NOMO-1 treated with dmso at 0.1 percent for 144 hours (cell line): ENCODE measurements around the gene CD300E.
"Not testable (repeated sequence)": the region's sequence is repeated elsewhere in the genome, so short reads cannot be mapped to it uniquely, and the experiment has no call there.

Source experiments
- DNase-seq: peaks from one replicate; lab custom pipeline; 2025; ENCODE audit not compliant: unreplicated experiment; lab: John Stamatoyannopoulos, UW

The CD300E gene

GRCh38 chr17:74636541-74637085, 13.1 kb upstream of the CD300E start:
- not testable (repeated sequence) for DNase-seq

- DNase-seq = no peak
These were observed 11.9 kb upstream of the CD300E start for GRCh38 chr17:74635418-74635817.

DNA sequence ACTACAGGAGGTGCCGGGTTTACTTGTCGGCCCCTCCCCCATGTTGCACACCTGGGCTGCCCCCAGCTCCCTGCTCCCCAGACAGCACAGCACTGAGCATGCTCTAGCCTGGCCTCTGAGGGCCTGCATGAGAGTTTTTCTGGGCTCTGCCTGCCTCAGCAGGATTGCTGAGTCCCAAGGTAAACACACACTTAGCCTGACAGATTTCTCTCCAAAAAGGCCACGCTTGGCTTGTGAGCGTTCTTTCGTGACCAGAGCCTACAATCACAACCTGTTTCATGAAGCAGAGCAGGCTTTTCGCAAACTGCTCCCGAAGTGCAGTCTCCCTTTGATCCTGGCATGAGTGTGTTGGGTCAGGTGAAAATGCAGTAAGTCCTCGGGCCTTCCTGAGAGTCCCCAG, 9.8 kb upstream of the CD300E start:
- no peak for DNase-seq

DNA sequence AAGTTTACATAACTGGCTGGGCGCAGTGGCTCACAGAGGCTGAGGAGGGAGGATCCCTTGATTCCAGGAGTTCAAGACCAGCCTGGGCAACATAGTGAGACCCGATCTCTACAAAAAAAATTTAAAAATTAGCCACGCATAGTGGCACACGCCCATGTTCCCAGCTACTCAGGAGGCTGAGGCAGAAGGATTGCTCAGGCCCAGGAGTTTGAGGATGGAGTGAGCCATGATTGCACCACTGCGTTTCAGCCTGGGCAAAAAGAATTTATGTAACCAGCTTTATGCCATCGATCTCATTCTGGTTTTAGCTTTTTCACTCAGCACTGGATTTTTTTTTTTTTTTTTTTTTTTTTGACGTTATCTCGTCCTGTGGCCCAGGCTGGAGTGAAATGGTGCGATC, 9.1 kb upstream of the CD300E start:
- no peak for DNase-seq

DNA sequence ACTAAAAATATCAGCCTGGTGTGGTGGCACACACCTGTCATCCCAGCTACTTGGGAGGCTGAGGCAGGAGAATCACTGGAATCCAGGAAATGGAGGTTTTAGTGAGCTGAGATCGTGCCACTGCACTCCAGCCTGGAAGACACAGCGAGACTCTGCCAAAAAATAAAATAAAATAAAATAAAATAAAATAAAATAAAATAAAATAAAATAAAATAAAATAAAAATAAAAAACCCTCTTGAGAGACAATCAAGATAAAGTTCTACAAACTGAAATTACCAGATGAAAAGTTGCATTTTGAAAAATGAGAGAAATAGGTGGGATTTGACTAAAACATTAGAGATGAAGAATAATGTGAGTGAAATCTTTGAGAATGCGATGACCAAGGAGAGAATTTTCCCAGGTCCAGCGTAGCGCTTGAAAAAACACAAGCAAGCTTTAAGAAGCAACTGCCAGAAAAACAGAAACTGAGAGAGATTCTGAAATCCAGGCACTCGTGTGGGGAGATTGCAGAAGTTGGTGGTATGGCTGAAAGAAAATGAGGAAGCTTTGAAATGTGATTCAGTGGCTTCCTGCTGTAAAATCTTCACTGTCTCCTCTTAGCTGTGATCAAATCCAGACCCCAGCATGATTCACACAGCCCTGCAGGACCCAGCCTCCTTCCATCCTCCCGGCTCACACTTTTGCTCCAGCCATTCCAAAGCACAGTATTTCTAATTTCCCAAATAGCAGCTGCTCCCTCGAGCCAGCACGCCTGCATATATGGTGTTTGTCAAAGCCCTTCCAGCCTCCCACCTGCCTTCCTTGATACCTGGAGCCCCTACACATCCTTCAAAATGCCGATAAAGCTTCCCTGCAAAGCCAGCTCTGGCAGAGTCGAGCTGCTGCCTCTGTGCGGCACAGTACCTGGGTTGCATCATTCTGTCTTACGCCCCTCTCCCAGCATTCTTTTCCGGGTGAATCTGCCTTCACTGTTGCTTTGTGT, 8.2 kb upstream of the CD300E start:
- peak; percentile 91 for DNase-seq

GRCh38 chr17:74630251-74630650, 6.7 kb upstream of the CD300E start:
- DNase-seq = not testable (repeated sequence)

DNA sequence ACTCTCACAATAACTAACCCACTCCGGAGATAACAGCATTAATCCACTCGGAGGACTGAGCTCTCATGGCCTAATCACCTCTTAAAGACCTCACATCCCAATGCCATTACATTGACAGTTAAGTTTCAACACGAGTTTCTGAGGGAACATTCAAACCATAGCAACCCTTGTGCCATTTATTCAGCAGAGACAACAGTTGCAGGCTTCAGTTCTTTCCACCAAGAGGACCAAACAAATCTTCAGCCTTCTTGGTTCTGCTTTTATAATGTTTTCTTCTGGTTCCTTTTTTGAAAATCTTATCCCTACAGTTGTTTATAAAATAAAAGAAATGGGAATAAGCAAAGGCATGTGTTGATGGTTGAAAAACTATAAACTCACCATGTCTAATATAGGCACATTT, 2.1 kb upstream of the CD300E start:
- no peak for DNase-seq

- no peak for DNase-seq
These were observed 593 bp upstream of the CD300E start for GRCh38 chr17:74624131-74624530.

DNA sequence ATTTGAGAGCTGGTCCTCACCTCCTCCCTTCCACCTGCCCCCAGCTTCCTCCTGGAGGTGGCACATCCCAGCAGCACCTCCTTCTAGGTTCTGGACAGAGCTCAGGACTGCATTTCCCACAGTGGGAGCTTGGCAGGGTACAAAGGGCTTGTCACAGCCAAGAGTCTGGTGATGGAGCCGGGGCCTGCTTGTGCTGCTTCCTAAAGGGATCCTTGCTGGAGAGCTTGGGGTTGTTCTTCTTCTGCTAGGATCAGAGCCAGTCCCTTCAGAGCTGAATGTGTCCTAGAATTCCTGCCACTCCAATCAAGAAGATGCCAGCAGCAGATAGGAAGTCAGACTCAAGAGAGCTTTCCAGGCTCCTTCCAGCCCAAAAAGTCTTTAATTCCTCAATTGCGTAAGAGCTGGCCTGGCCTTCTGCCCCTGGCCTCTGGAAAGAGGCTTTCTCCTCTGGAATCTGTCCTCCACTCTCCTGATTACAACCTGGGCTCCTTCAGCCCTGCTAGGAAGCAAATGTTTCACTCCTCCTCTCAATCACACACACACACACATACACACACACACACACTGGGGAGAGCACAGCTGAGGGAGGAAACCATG, 4.4 kb downstream of the CD300E start:
- no peak for DNase-seq

DNA sequence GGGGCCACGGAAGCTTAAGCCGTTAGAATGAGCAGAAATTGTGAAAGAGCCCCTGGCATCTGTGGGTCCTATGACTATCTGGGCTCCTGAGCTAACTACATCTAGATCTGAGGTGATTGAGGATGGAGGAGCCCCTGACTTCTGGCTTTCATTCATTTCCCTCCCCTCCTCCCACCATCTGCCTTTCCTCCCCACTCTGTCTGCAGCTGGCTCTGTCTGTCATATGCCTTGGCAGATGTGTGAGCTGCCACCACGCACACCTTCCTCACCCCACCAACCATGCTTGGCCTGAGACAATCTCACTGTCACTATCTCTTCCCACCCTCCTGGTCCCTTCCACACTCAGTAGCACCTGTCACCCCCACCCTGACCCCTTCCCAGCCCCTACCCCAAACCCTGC, 5.1 kb downstream of the CD300E start:
- DNase-seq = no peak

- no peak for DNase-seq
These were observed 6.8 kb downstream of the CD300E start for GRCh38 chr17:74616696-74617095.

- DNase-seq = no peak
These were observed 11.5 kb downstream of the CD300E start for GRCh38 chr17:74612046-74612445.

DNA sequence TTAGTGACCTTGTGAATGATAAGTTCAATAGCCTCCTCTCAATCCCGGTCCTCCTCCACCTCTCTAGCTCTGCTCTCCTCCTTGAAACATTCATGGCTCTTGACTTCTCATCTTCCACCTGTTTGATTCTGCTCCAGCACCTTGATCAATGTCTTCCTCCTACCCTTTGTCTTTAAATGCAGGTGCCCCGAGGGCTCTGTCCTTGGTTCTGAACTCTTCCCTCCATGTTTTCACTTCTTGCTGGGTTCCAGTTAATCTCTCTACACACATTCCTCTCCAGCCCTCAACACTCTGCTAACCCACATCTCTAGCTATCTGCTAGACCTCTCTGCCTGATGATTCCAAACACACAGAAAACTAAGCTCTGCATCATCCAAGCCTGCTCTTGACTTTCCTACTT, 13.4 kb downstream of the CD300E start:
- DNase-seq = no peak

DNA sequence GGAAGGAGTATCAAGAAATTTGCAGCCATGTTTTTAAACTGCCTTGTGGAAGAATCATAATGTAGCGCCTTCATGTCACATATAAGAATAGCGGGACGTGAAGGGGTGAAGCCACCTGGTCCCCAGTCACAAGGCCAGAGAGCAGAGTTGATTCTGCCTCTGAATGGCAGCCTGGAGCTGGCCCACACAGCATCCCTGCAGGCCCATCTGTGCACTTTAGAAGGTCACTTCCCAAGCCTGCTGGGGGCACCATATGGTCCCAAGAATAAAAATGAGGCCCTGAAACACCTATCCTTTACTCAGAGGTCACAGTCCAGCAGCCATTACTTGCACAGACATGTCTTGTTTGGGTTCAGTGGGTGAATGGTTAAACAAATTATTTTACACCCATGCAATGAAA, 15.0 kb downstream of the CD300E start:
- no peak for DNase-seq

- DNase-seq = no peak
These were observed 16.3 kb downstream of the CD300E start for GRCh38 chr17:74607221-74607620.

DNA sequence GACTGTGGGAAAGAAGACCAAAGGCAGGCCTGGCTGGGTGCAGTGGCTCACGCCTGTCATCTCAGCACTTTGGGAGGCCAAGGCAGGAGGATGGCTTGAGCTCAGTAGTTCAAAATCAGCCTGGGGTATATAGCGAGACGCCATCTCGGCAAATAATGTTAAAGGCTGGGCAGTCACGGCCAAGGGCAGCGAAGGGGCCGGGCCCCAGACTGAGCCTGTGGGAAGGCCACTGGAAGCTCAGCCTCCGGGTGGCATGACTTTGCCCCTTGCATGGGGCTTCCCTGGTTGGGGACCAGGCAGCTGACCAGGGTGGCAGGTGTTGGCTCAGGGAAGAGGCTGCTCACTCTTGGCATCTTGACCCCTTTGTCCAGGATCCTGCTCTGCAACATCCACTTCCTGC, 17.5 kb downstream of the CD300E start:
- DNase-seq = no peak

GRCh38 chr17:74605361-74605760, 18.2 kb downstream of the CD300E start:
- no peak for DNase-seq

GRCh38 chr17:74604761-74605160, 18.8 kb downstream of the CD300E start:
- no peak for DNase-seq

DNA sequence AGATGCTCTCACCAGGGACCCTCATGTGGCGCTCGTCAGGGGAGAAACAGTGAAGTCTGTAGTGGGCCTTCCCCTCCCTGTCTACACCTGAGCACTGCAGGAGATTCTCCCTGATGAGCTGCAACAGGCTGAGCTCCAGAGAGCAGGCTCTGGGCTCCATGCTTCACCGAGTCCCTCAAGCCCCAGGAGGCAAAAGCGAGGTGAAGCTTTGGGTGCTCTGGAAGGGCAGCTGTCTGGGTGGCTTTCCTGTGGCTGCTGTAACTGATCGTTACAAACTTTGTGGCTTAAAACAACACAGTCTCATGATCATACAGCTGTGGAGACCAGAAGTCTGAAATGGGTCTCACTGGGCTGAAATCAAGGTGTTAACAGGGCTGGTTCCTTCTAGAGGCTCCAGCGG, 19.3 kb downstream of the CD300E start:
- DNase-seq = no peak

DNA sequence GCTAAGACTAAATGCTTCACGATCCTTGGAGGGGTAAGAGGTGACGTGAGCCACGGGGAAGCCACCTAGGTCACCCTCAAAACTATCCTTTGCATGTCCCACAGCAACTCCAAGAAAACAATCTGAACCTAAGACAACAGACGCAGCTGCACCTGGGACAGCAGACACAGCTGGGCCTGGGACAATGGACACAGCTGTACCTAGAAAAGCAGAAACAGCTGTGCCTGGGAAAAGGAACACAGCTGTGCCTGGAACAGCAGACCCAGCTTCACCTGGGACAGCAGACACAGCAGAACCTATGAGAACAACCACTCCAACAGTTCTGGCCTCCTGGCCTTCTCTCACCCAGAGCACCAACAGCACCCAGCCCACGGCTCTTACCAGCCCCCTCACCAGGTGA, 19.8 kb downstream of the CD300E start:
- DNase-seq = no peak

DNA sequence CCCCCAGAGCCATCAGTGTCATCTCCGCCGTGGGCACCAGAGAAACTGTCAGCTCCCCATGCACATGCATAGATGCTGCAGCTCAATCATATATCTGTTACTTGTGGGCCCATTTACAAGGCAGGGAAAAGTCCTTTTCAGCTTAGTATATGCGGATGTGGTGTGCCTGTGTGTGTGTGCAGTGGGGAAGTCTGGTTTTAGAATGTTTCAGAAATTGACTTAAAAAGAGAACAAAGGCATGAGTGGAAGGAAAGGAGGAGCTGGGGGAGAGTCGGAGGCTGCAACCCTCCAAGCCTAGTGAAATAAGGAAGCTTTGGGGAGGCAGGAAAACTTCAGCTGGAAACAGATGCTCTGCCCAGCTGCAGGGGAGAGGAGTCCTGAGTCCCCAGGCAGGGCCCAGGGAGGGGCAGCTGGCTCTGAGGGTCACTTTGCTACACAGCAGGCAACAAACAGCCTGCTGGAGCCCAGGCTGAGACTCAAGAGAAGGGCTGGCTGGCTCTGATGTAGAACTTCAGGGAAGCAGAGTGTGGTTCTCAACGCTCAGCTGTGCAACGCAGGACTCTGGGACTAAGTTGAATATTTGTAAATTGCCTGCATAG, 20.4 kb downstream of the CD300E start:
- DNase-seq = peak; percentile 78
